HG03521 (cell line): Measurements from ENCODE around the gene ELF5.

ENCODE experiments used
- ATAC-seq: cut with Tn5 transposase; IDR thresholded peaks from one replicate; pipeline ENCODE4 v1.9.1; 2021; ENCODE audit warnings: mild to moderate bottlenecking, moderate library complexity; ENCODE audit not compliant: unreplicated experiment

Gene ELF5

GRCh38 chr11:34458525-34458924 is 55.1 kb downstream of the ELF5 start:
- ATAC-seq, result no peak

- no peak for ATAC-seq
These were observed 56.0 kb downstream of the ELF5 start for GRCh38 chr11:34457607-34458006.

GRCh38 chr11:34454308-34455032 is 59.1 kb downstream of the ELF5 start:
- ATAC-seq, result no peak

DNA sequence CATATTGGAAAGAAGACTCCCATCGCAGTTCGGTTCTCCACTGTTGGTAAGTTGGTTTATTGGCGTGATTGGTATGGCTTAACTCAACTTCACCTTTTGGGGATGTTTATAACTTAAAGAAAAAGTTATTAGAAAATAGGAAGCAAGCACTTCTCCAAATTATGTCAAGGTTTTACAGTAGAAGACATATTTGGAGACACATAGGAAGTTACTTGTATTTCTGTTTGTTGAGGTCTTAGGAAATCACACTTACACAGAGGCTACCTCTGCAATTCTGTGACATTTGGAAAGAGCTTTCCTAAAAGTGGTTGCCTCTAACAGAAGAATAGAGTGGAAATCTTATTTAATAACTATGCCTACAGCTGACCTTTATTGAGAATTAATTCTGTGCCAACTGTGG is 62.5 kb downstream of the ELF5 start:
- ATAC-seq, result no peak

DNA sequence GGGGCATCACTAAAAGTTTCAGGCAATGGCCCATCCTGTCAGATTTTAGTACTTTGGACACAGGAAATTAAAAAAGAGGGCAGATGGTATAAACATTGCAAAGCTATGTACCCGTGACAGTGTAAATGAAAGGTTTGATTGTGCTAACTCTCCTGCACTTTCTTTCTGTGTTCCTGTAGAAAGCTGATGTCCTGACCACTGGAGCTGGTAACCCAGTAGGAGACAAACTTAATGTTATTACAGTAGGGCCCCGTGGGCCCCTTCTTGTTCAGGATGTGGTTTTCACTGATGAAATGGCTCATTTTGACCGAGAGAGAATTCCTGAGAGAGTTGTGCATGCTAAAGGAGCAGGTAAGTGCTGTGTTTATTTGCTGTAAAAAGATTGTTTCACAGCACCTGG is 64.6 kb downstream of the ELF5 start:
- ATAC-seq, result no peak

DNA sequence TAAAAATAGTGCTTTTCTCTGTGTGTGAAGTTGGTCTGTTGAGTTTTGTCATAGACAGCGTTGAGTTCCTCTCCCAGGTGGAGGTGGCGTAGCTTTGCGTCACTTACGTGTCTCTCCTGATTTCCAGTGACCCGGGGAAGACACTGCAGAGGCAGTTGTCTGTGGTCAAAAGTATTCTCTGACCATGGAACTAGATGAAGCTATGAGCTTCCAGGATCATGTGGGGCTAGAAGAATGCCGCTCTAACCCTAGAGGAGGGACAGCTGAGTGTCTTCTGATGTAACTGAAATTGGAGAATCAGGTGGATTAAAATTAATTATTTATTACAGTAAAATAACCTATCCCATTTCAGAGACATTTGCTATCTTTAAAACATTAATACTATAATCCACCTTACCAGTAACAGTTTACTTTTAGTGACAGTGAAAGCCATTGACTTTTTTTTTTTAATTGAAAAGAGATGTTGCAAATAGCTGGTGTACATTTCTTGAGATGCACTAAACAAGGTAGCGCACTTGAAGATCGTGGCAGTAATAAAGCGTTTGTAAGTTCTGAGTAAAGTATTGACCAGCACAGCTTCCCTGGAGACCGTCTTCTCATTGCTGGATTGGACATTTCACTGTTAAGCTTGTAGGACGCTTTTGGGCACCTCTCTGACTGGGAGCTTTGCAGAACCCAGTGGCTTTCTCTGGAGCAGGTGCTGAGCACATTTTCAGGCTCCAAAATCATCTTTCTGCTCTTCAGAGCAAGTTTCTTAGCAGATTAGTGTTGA is 65.2 kb downstream of the ELF5 start:
- no peak for ATAC-seq

DNA sequence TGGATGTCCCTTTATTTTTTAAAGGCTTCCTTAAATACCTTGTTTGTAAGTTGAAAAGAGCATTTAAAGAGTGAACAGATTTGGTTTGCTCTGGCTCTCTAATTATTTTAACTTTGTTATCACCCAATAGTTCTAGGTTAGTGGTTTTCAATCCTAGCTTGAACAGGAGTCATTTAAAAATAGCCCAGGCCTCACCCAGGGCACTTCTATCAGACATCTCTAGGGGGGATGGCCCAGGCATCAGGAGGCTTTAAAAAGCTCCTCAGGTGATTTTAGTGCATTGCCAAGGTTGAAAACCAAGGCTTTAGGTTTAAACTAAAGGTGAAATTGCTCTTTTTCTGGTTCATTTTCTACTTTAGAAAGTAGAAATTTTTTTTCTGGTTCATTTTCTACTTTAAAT is 66.5 kb downstream of the ELF5 start:
- ATAC-seq, result no peak

GRCh38 chr11:34446386-34446785 is 67.2 kb downstream of the ELF5 start:
- no peak for ATAC-seq

- no peak for ATAC-seq
These were observed 67.6 kb downstream of the ELF5 start for GRCh38 chr11:34445956-34446355.

DNA sequence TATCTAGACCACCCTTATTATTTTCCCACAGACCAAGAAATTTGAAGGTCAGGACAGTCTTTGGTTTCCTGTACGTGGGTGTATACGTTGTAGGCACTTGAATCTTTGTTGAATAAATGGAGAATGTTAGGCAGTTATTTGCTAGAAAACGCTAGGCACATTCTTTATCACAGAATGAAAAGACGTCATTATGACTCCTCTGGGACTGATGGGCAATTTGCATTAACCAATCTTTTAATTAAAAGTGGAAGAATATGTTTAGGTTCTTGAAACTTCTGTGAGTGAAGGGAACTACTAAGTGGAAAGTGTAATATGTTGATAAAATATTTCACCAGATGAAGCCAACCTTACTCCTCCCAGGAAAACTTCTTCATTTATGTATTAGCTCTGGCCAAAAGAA is 69.2 kb downstream of the ELF5 start:
- ATAC-seq, result no peak

- no peak for ATAC-seq
These were observed 70.5 kb downstream of the ELF5 start for GRCh38 chr11:34443136-34443535.

DNA sequence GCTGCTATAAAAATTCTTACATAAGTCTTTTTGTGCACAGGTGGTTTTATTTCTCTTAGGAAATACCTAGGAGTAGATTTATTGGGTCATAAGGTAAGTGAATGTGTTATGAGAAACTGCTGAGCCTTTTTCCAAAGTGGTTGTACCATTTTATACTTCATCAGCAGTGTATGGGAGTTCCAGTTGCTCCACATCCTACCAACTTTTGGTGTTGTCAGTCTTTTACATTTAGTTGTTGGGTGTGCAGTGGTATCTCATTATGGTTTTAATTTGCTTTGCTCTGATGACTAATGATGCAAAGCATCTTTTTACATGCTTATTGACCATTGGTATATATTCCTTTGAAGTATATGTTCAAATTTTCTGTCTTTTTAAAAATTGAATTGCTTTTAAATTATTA is 71.8 kb downstream of the ELF5 start:
- ATAC-seq, result no peak

GRCh38 chr11:34439610-34440198 is 73.9 kb downstream of the ELF5 start:
- ATAC-seq, result no peak

DNA sequence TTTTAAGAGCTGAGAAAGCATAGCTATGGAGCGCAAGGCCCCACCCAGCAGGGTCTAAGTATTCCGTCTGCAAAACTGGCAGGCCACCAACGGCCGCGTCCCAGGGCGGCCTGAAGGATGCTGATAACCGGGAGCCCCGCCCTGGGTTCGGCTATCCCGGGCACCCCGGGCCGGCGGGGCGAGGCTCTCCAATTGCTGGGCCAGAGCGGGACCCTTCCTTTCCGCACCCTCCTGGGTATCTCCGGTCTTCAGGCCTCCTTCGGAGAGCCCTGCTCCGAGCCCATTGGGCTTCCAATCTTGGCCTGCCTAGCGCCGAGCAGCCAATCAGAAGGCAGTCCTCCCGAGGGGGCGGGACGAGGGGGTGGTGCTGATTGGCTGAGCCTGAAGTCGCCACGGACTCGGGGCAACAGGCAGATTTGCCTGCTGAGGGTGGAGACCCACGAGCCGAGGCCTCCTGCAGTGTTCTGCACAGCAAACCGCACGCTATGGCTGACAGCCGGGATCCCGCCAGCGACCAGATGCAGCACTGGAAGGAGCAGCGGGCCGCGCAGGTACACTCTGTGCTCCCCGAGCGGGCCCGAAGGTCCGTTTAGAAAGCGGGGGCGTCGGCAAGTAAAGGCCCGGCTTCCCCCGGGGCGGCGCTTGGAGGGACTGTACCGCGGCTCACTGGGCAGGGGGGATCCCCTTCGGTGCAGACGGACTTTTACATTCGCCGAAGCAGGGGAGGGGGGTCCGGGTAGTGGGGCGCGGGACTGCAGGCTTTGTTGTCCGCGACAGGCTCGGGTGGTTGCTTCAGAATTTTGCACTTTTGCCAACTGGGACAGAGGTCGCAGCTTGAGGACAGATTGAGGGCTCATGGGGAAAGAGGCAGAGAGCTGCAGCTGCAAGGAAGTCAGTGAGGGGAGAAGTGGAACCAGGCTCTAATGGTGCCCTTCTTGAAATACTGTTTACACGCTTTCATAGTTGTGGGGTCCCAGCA is 74.8 kb downstream of the ELF5 start, which contains the start of gene CAT:
Gene CAT (plus strand): TSS at position 406 of the 979 bp plus-strand sequence. CDS start 80 bp downstream, at position 486.
- ATAC-seq, result peak; percentile 98

DNA sequence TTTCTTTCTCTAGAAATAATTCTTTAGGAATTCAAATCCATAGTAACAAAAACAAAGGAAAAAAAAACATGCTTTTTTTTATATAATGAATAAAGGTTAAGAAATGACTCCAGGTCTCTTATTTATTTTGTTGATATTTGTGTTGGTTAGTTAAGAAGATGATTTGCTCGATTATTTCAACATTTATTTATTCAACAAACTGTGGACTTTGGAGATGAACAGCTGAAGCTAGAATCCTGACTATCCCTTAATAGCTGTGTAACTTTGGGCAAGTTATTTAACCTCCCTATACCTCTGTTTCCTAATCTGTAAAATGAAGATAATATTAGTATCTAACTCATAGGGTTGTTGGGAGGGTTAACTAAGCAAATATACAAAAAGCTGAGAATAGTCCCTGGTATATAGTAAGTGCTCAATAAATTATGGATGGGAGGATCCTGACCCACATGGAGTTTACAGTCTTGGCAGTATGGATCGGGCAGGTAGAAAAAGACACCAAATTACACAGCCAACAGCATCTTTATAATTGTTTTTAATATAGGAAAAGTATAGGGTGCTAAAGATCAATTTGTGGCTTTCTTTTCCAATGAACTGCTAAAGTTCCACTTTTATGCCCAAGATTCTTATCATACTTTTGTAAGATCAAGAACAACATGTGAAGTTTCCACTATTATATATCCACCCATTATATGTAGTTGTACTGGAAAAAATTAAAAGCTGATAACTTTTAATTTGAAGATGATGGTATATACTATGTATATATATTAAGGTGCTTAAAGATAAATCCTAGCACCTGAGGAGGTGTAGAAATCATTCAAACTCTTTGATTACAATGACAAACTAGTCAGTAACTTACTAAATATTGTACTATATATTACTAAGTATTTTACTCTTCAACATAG is 76.1 kb downstream of the ELF5 start:
- ATAC-seq, result no peak

DNA sequence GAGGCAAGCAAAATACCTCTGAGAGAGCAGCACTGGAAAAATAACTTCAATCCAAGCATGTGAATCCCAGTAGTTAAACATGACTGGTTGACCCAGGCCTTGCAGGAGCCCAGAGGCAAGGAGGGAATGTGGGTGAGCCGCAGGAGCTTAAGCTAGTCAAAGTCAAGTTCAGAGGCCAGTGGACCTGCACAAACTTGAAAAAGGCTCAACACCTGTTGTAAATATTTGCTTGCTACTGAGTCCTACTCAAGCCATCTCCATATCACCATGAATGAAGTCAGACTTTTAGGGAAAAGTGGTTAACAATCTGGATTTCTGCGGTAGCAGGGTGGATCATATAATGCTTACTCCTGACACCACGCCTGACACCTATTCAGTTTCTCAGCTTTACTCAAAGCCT is 79.7 kb downstream of the ELF5 start:
- ATAC-seq, result no peak

GRCh38 chr11:34432822-34433221 is 80.8 kb downstream of the ELF5 start:
- ATAC-seq, result no peak

DNA sequence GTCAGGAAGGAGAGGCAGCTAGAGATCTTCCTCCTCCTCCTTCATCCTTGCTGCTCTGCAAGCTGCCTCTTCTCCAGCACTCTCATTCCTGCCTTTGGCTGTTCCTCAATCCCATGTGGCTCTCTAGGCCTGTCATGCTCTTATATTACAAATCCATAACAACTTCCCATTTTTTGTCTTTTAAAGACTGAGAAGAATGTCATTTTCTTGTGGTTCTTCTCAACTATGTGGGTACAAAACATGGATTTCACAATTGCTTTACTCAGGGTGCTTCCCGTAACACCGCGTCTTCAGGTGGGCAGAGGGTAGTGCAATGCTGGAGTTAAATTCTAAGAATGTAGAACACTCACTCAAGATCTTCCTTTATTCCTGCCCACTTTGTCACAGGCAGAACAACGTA is 81.6 kb downstream of the ELF5 start:
- ATAC-seq, result no peak
